Calu3 (cell line): ENCODE data around the gene MYADML2. TPM values are rescaled to one million over a fixed set of nuclear protein-coding genes. Genes with fewer than 3 reads are reported as not detected.
"Not testable (repeated sequence)": the region's sequence is repeated elsewhere in the genome, so short reads cannot be mapped to it uniquely, and the experiment has no call there.

Experiments
- BruUV-seq: library from RNA; stranded (reverse); fragments of 400-500 nt; replicated peaks from 2 replicates; lab custom pipeline; 2021; lab: Mats Ljungman, UMichigan
- CTCF ChIA-PET: fragments of 300-600 bp; sonication (Branson Sonifier 250); formaldehyde crosslinking; loops from one replicate; lab custom pipeline; 2022; ENCODE audit warnings: antibody characterized with exemption; lab: Charles Lee
- DNase-seq: peaks from one replicate; pipeline ENCODE4 v3.0.0; 2022
- H3K27ac Mint-ChIP-seq: one replicate; pipeline ENCODE4 v1.8.0; 2022; ENCODE audit warnings: mixed read lengths; ENCODE audit not compliant: unreplicated experiment
- H3K27me3 Mint-ChIP-seq: one replicate; pipeline ENCODE4 v1.8.0; 2022; ENCODE audit warnings: mixed read lengths; ENCODE audit not compliant: unreplicated experiment
- H3K36me3 Mint-ChIP-seq: one replicate; pipeline ENCODE4 v1.8.0; 2022; ENCODE audit warnings: mild to moderate bottlenecking, moderate library complexity, mixed read lengths; ENCODE audit not compliant: insufficient read depth, unreplicated experiment
- H3K4me1 Mint-ChIP-seq: one replicate; pipeline ENCODE4 v1.8.0; 2022; ENCODE audit warnings: mild to moderate bottlenecking, low read depth, mixed read lengths; ENCODE audit not compliant: unreplicated experiment
- H3K4me3 Mint-ChIP-seq: one replicate; pipeline ENCODE4 v1.8.0; 2022; ENCODE audit warnings: mild to moderate bottlenecking, low read depth, moderate library complexity, mixed read lengths; ENCODE audit not compliant: unreplicated experiment
- H3K9me3 Mint-ChIP-seq: one replicate; pipeline ENCODE4 v1.8.0; 2022; ENCODE audit warnings: low read depth, mixed read lengths; ENCODE audit not compliant: unreplicated experiment
- intact Hi-C: fragments of 100-400 bp; cut with micrococcal nuclease; formaldehyde crosslinking; loops from one replicate; pipeline ENCODE4 v1.10.0; 2022; ENCODE audit not compliant: unreplicated experiment
- total RNA-seq: library from RNA; stranded (reverse); gene quantifications from 2 replicates; pipeline ENCODE4 v1.2.3, GENCODE V29; 2022
- TF ChIP-seq, protein P1 (sequence below): fragments of 200-600 bp; IDR thresholded peaks from one replicate; pipeline ENCODE4 v1.8.0; 2022; ENCODE audit warnings: antibody characterized with exemption; ENCODE audit not compliant: unreplicated experiment

MYADML2 gene
- total RNA-seq, 1 experiment from 2014 or later: not detected

DNA sequence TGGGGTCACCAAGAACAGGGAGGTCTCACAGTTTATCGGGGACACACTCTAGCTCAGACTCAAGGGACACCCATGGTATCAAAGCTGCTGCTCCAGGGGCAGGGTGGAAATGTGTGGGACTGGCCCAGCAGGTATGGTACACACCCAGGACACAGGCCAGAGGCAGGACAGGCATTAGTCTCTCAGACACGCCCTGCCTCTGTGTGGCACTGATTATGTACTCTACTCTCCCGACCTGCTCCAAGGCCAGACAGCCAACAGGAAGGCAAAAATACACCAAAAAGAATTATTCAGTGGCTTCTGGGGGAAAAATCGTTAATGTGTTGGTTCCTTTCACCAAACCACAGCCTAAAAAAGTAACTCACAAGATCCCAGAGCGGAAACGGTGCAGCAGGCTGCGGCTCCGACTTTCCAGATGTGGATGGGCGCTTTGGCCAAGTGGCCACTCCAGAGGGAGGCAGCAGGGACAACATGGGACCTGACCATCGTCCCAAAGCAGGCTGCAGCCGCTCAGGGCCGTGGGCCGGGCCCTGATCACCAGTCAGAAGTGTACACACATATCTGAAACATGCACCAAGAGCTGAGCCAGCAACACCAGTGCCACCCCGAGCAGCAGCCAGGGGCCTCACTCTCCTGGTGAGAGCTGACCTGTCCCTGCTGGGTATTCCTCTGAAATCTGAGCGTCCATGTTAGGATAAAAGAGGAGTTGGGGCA lies 28.0 kb downstream of the MYADML2 start:
- DNase-seq: peak; percentile 40
- H3K27me3 Mint-ChIP-seq: no peaks in the 10 kb centered on the region
- H3K27ac Mint-ChIP-seq: peak overlapping the region; percentile 77
- TF ChIP-seq, protein P1, sequence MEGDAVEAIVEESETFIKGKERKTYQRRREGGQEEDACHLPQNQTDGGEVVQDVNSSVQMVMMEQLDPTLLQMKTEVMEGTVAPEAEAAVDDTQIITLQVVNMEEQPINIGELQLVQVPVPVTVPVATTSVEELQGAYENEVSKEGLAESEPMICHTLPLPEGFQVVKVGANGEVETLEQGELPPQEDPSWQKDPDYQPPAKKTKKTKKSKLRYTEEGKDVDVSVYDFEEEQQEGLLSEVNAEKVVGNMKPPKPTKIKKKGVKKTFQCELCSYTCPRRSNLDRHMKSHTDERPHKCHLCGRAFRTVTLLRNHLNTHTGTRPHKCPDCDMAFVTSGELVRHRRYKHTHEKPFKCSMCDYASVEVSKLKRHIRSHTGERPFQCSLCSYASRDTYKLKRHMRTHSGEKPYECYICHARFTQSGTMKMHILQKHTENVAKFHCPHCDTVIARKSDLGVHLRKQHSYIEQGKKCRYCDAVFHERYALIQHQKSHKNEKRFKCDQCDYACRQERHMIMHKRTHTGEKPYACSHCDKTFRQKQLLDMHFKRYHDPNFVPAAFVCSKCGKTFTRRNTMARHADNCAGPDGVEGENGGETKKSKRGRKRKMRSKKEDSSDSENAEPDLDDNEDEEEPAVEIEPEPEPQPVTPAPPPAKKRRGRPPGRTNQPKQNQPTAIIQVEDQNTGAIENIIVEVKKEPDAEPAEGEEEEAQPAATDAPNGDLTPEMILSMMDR: no peak
- peaks cover 53% of the 10 kb centered on the region for H3K4me1 Mint-ChIP-seq
- H3K4me3 Mint-ChIP-seq: peak overlapping the region; percentile 93
- no TSS peak for BruUV-seq
- H3K9me3 Mint-ChIP-seq: no peaks in the 10 kb centered on the region
- intact Hi-C loops: no loop called here
- H3K36me3 Mint-ChIP-seq: peaks cover 83% of the 10 kb centered on the region
- CTCF ChIA-PET: no interaction called here

DNA sequence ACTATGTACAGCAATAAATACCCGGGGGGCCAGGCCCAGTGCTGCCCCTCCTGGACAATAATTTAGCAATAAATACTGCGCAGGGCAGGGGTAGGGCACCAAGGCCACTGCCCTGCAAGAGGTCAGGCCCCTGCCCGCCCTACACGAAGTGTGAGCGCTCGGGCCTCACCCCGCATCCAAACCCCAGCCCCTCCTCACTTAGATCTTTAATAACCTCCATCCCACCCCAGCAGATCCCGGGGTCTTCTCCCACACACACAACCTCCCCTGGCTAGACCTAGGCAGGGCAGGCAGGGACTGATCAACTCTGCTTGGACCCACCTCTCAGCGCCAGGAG lies 28.7 kb downstream of the MYADML2 start:
- H3K27me3 Mint-ChIP-seq, H3K9me3 Mint-ChIP-seq, CTCF ChIA-PET, BruUV-seq, DNase-seq, intact Hi-C loops: not testable (repeated sequence)
- H3K4me1 Mint-ChIP-seq: peaks cover 51% of the 10 kb centered on the region
- H3K4me3 Mint-ChIP-seq: peak overlapping the region; percentile 93
- H3K36me3 Mint-ChIP-seq: peaks cover 88% of the 10 kb centered on the region
- H3K27ac Mint-ChIP-seq: peak overlapping the region; percentile 77

DNA sequence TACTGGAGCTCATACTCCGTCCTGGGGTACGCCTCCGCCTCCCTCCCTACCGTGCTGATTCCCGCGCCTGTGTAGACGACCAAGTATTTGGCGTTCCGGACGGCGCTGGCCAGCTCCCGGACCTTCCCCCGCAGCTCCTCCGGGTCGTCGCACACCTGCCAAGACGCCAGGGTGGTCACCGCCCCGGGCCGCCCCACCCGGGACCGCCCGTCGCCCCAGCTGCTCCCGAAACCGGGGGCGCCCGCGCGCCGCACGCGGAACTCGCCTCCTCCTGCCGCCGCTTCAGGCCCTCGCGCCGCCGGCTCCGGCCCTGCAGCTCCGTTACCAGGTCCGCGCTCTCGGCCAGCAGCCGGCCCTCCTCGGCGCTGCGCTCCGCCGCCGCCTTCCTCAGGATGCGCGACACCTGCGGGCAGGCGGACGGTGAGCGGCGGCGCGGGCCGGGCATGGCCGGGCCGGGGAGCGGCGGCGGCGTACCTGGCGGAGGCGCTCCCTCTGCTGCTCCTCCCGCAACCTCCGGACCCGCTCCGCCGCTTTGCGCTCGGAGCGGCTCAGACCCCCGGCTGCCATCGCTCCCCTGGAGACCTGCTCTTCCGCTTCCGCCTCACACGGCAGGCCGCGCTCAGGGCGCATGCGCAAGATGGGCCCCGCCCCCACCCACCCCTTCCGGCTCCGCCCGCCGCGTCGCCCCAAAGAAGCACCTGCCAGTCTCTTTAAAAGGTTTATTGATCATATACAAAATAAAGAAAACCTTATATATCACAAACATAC lies 29.3 kb downstream of the MYADML2 start, which contains the start of gene SIRT7:
Gene SIRT7, minus strand, starts transcription at position 612 of the 768 bp plus-strand sequence. Its CDS starts 45 bp downstream, at position 567.
- H3K36me3 Mint-ChIP-seq: peaks cover 90% of the 10 kb centered on the region
- TF ChIP-seq, protein P1: no peak
- no peaks in the 10 kb centered on the region for H3K27me3 Mint-ChIP-seq
- DNase-seq: peak; percentile 77
- BruUV-seq: no TSS peak
- H3K4me1 Mint-ChIP-seq: peaks cover 51% of the 10 kb centered on the region
- intact Hi-C loops: no loop called here
- H3K4me3 Mint-ChIP-seq: peak within 1 kb of the TSS; percentile 93
- CTCF ChIA-PET: interaction anchor here (0.9 to 1.5 kb wide), 4 partner anchors 9 to 106 kb away, joined by 3 to 4 read pairs (median 3); partner anchors contain the start of genes CENPX and LRRC45
- H3K27ac Mint-ChIP-seq: peak within 1 kb of the TSS; percentile 77
- no peaks in the 10 kb centered on the region for H3K9me3 Mint-ChIP-seq

DNA sequence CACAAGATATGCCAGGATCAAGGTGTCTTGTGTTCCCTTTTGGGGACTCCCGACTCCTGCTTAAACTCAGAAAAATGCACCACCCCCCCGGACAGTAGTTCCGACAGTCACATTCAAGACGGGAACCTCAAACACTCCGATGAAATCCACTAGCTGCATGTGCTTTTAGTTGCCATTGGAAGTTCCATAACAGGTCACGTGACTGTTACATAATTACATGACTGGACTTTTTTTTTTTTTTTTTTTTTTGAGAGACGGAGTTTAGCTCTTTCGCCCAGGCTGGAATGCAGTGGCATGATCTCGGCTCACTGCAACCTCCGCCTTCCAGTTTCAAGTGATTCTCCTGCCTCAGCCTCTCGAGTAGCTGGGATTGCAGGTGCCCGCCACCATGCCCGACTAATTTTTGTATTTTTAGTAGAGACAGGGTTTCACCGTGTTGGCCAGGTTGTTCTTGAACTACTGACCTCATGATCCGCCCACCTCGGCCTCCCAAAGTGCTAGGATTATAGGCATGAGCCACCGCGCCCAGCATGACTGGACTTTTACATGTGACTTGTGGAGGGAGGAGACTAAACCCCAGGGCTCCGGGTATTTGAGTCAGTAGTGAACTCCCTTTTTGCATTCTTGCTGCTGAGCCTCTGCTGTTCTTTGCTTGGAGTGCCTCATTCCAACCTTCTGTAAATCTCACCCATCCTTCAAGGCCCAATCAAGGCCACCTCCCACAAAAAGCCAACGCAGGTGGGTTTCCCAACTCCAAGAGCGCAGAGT lies 30.6 kb downstream of the MYADML2 start:
- no peak for DNase-seq
- H3K4me3 Mint-ChIP-seq: peak overlapping the region; percentile 93
- no peaks in the 10 kb centered on the region for H3K27me3 Mint-ChIP-seq
- CTCF ChIA-PET: interaction anchor here (0.9 to 1.5 kb wide), 3 partner anchors 12 to 107 kb away, joined by 3 read pairs; partner anchors contain the start of genes CENPX and LRRC45
- H3K27ac Mint-ChIP-seq: peak overlapping the region; percentile 71
- H3K36me3 Mint-ChIP-seq: peaks cover 92% of the 10 kb centered on the region
- intact Hi-C loops: no loop called here
- H3K4me1 Mint-ChIP-seq: peaks cover 57% of the 10 kb centered on the region
- H3K9me3 Mint-ChIP-seq: no peaks in the 10 kb centered on the region
- TF ChIP-seq, protein P1: no peak
- BruUV-seq: no TSS peak
